Uterus (tissue), 2 donors: Measurements from ENCODE around the gene TAF15.

Experiments
- CTCF ChIP-seq, 4 experiments: fragments of 200-600 bp in 2 of 4; fragments of 450-650 bp in 2 of 4; sonication (generic) in 2 of 4; IDR thresholded peaks; one replicate each; pipeline ENCODE4 v1.5.1; 2016 to 2019; ENCODE audit warnings: antibody characterized with exemption in 4 of 4, mild to moderate bottlenecking in 2 of 4, moderate library complexity in 1 of 4
- POLR2A ChIP-seq, 2 donors: fragments of 450-650 bp; IDR thresholded peaks; one replicate each; pipeline ENCODE4 v1.6.1; 2016; ENCODE audit warnings: antibody characterized with exemption in 2 of 2, mild to moderate bottlenecking in 1 of 2, moderate library complexity in 1 of 2

GRCh38 chr17:35821308-35821707, 12.0 kb downstream of the TAF15 start:
- TF ChIP-seq CTCF (IDR thresholded peaks at IDR 0.05) (no peak), POLR2A (IDR thresholded peaks at IDR 0.05) (no peak)
